Measurements from ENCODE around the gene ABCA7. TPM values are rescaled to one million over a fixed set of nuclear protein-coding genes. Genes with fewer than 3 reads are reported as not detected.

ABCA7 gene
- total and polyA plus RNA-seq, 2 experiments from 2014 or later: 2.1 to 2.6 TPM

DNA sequence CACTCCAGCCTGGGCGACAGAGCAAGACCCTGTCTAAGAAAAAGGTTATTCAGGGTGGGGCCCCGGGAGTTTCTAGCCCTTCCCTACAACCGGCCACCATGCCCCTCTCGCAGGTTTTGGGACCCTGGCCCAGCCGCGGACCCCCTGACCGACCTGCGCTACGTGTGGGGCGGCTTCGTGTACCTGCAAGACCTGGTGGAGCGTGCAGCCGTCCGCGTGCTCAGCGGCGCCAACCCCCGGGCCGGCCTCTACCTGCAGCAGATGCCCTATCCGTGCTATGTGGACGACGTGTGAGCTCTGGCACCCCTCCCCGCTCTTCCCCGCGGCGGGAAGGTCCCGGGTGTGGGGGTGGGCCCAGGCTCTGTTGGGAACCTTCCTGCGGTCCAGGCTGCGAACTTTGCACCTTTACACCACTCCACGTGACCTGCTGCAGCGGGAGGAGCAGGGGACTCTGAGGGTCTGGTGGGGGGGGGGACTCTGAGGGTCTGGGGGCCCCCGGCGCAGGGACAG lies 6.3 kb downstream of the ABCA7 start:
- no peak overlapping the region for H3K4me2 ChIP-seq (ENCODE audit: unreplicated experiment)
- H3K27me3 ChIP-seq (replicated peaks; ENCODE audit: insufficient read depth): no peaks in the 10 kb centered on the region
- TF ChIP-seq EZH2 (IDR thresholded peaks at IDR 0.05; ENCODE audit: insufficient read depth, poor library complexity, severe bottlenecking) (no peak), EZH2phosphoT487 (IDR thresholded peaks at IDR 0.05; ENCODE audit: insufficient read depth, low read depth) (no peak)
- H3K9ac ChIP-seq: no peak overlapping the region
- H3K79me2 ChIP-seq (ENCODE audit: insufficient read depth): no peaks in the 10 kb centered on the region
- no peak for DNase-seq
- no peak overlapping the region for H2AFZ ChIP-seq
- in situ Hi-C loops (cut with MboI): no loop called here
- H3K9me2 ChIP-seq (ENCODE audit: insufficient read depth): no peaks in the 10 kb centered on the region
- no peak overlapping the region for H3K4me3 ChIP-seq
- no peak overlapping the region for H3K27ac ChIP-seq
- no peaks in the 10 kb centered on the region for H3K4me1 ChIP-seq (ENCODE audit: insufficient read depth)
- no peaks in the 10 kb centered on the region for H3K9me3 ChIP-seq (ENCODE audit: low read depth)
- H4K20me1 ChIP-seq (ENCODE audit: insufficient read depth): no peaks in the 10 kb centered on the region
- H3K36me3 ChIP-seq (ENCODE audit: low read depth): no peaks in the 10 kb centered on the region
- no peaks in the 10 kb centered on the region for H3F3A ChIP-seq (ENCODE audit: insufficient read depth)
- WGBS, 2 experiments (ENCODE audit: low coverage in 1 of 2, low lambda C conversion rate in 2 of 2, missing lambda C conversion rate in 2 of 2): 77 to 89% methylated on average over 27 to 30 of the region's 33 CpGs

GRCh38 chr19:1046836-1047695 lies 7.2 kb downstream of the ABCA7 start:
- no peaks in the 10 kb centered on the region for H3K4me1 ChIP-seq (ENCODE audit: insufficient read depth)
- WGBS, 2 experiments (ENCODE audit: low coverage in 1 of 2, low lambda C conversion rate in 2 of 2, missing lambda C conversion rate in 2 of 2): 85 to 89% methylated on average over 65 to 75 of the region's 77 CpGs
- H3F3A ChIP-seq (ENCODE audit: insufficient read depth): no peaks in the 10 kb centered on the region
- no peaks in the 10 kb centered on the region for H3K36me3 ChIP-seq (ENCODE audit: low read depth)
- in situ Hi-C loops (cut with MboI): no loop called here
- no peaks in the 10 kb centered on the region for H3K9me2 ChIP-seq (ENCODE audit: insufficient read depth)
- H2AFZ ChIP-seq: no peak overlapping the region
- H3K27ac ChIP-seq: no peak overlapping the region
- TF ChIP-seq EZH2phosphoT487 (IDR thresholded peaks at IDR 0.05; ENCODE audit: insufficient read depth, low read depth): no peak
- no peaks in the 10 kb centered on the region for H4K20me1 ChIP-seq (ENCODE audit: insufficient read depth)
- H3K4me3 ChIP-seq: no peak overlapping the region
- H3K9ac ChIP-seq: no peak overlapping the region
- no peaks in the 10 kb centered on the region for H3K79me2 ChIP-seq (ENCODE audit: insufficient read depth)
- no peak for DNase-seq
- no peaks in the 10 kb centered on the region for H3K27me3 ChIP-seq (replicated peaks; ENCODE audit: insufficient read depth)
- no peak overlapping the region for H3K4me2 ChIP-seq (ENCODE audit: unreplicated experiment)
- H3K9me3 ChIP-seq (ENCODE audit: low read depth): no peaks in the 10 kb centered on the region

DNA sequence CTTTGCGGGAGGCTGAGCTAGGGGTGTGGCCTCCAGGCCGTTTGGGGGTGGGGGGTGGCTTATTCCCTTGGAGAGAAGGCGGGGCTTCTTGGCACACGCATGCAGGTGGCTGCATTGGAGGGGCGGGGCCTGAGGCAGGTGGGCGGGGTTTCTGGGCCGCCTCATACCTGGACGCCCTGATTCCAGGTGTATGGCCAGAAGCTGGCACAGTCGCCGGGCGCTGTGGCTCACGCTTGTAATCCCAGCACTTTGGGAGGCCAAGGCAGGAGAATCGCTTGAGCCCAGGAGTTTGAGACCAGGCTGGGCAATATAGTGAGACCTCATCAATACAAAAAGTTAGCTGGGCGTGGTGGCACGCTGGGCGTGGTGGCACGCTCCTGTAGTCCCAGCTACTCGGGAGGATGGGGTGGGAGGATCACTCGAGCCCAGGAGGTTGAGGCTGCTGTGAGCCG lies 7.8 kb downstream of the ABCA7 start:
- Histone ChIP-seq H3F3A (ENCODE audit: insufficient read depth) (no peaks in the 10 kb centered on the region), H3K79me2 (ENCODE audit: insufficient read depth) (no peaks in the 10 kb centered on the region), H3K4me1 (ENCODE audit: insufficient read depth) (no peaks in the 10 kb centered on the region), H3K9ac (no peak overlapping the region), H3K9me2 (ENCODE audit: insufficient read depth) (no peaks in the 10 kb centered on the region), H3K4me2 (ENCODE audit: unreplicated experiment) (no peak overlapping the region), H4K20me1 (ENCODE audit: insufficient read depth) (no peaks in the 10 kb centered on the region), H3K9me3 (ENCODE audit: low read depth) (no peaks in the 10 kb centered on the region), H3K4me3 (no peak overlapping the region), H2AFZ (no peak overlapping the region), H3K36me3 (ENCODE audit: low read depth) (no peaks in the 10 kb centered on the region), H3K27ac (no peak overlapping the region), H3K27me3 (replicated peaks; ENCODE audit: insufficient read depth) (no peaks in the 10 kb centered on the region)
- WGBS, 2 experiments (ENCODE audit: low coverage in 1 of 2, low lambda C conversion rate in 2 of 2, missing lambda C conversion rate in 2 of 2): 72 to 84% methylated on average over 13 to 20 of the region's 20 CpGs
- DNase-seq: no peak
- in situ Hi-C loops (cut with MboI): no loop called here
- TF ChIP-seq EZH2phosphoT487 (IDR thresholded peaks at IDR 0.05; ENCODE audit: insufficient read depth, low read depth) (no peak), EZH2 (IDR thresholded peaks at IDR 0.05; ENCODE audit: insufficient read depth, poor library complexity, severe bottlenecking) (no peak)

DNA sequence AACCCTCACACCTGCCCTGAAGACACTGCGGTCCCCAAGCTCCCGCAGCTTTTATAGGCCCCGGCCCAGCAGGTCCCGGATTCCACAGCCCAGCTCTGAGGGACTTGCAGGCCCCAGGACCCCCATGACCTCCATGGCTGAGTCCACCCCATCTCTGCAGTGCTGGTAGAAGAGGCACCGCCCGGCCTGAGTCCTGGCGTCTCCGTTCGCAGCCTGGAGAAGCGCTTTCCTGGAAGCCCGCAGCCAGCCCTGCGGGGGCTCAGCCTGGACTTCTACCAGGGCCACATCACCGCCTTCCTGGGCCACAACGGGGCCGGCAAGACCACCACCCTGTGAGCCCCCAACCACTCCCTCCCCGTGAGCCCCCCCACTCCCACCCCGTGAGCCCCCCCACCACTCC lies 9.2 kb downstream of the ABCA7 start:
- H3K4me1 ChIP-seq (ENCODE audit: insufficient read depth): no peaks in the 10 kb centered on the region

More for the DNA sequence above, 9.2 kb downstream of the ABCA7 start:
- 65 to 79% methylated on average over 4 to 17 of the region's 17 CpGs for WGBS, 2 experiments (ENCODE audit: low coverage in 1 of 2, low lambda C conversion rate in 2 of 2, missing lambda C conversion rate in 2 of 2)
- H3K4me3 ChIP-seq: no peak overlapping the region
- H3K9ac ChIP-seq: no peak overlapping the region
- no peaks in the 10 kb centered on the region for H3K36me3 ChIP-seq (ENCODE audit: low read depth)
- no peaks in the 10 kb centered on the region for H4K20me1 ChIP-seq (ENCODE audit: insufficient read depth)
- no peaks in the 10 kb centered on the region for H3K27me3 ChIP-seq (replicated peaks; ENCODE audit: insufficient read depth)
- no peak overlapping the region for H3K4me2 ChIP-seq (ENCODE audit: unreplicated experiment)
- no peaks in the 10 kb centered on the region for H3K79me2 ChIP-seq (ENCODE audit: insufficient read depth)
- H3K9me2 ChIP-seq (ENCODE audit: insufficient read depth): no peaks in the 10 kb centered on the region
- no peaks in the 10 kb centered on the region for H3K9me3 ChIP-seq (ENCODE audit: low read depth)
- H2AFZ ChIP-seq: no peak overlapping the region
- DNase-seq: no peak
- no peak overlapping the region for H3K27ac ChIP-seq
- H3F3A ChIP-seq (ENCODE audit: insufficient read depth): no peaks in the 10 kb centered on the region
- in situ Hi-C loops (cut with MboI): no loop called here
- TF ChIP-seq EZH2 (IDR thresholded peaks at IDR 0.05; ENCODE audit: insufficient read depth, poor library complexity, severe bottlenecking) (no peak), EZH2phosphoT487 (IDR thresholded peaks at IDR 0.05; ENCODE audit: insufficient read depth, low read depth) (no peak)
